NCI-H2196 (cell line): Measurements from ENCODE around the gene HSD3B7.
"Not testable (repeated sequence)": the region's sequence is repeated elsewhere in the genome, so short reads cannot be mapped to it uniquely, and the experiment has no call there.

Experiments
- DNase-seq: peaks from one replicate; lab custom pipeline; 2025; ENCODE audit not compliant: unreplicated experiment; lab: John Stamatoyannopoulos, UW

HSD3B7 gene

DNA sequence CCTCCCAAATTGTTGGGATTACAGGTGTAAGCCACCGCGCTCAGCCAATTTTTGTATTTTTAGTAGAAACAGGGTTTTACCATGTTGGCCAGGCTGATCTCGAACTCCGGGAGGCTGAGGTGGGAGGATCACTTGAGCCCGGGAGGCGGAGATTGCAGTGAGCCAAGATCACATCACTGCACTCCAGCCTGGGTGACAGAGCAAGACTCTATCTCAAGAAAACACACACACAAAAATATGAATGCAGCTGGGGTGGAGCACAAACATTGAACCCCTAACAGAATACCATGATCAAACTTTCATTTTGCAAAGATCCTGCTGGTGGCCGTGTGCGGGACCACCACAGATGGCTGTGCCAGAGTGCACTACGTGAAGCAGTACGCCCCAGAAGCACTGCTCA lies 32.7 kb downstream of the HSD3B7 start:
- not testable (repeated sequence) for DNase-seq

DNA sequence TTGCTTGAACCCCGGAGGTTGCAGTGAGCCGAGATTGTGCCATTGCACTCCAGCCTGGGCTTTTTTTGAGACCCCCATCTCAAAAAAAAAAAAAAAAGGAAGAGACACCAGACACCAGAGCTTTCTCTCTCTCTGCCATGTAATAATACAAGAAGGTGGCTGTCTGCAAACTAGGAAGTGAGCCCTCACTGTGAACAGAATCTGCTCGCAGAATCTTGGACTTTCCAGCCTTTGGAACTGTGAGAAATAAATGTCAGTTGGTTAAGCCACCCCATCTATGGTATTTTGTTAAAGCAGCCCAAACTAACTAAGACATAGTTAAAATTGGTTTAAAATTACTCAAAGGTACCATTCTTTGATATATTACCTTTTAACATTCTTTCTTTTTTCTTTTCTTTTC lies 35.5 kb downstream of the HSD3B7 start:
- no peak for DNase-seq

DNA sequence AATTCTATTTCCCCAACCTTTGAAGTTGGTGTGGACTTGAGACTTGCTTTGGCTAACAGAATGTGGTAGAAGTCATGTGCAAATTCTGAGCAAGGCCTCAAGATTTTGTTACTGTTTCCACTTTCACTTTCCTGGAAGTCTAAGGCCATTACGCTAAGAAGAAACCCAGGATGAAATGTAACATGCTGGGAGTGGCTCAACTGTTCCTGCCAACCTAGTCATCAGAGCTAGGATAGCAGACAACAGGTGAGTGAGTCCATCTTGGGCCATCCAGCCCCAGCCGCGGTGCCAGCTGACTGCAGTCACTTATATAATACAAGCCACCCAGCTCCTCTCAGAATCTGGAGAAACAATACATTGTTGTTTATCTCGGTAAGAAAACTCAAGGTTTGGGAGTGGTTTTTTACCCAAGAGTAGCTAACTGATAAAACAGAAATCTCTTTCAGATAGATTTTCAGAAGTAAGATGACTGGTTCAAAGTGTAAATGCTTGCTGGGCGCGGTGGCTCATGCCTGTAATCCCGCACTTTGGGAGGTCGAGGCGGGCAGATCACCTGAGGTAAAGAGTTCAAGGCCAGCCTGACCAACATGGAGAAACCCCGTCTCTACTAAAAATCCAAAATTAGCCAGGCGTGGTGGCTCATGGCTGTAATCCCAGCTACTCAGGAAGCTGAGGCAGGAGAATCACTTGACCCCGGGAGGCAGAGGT lies 37.7 kb downstream of the HSD3B7 start:
- no peak for DNase-seq

DNA sequence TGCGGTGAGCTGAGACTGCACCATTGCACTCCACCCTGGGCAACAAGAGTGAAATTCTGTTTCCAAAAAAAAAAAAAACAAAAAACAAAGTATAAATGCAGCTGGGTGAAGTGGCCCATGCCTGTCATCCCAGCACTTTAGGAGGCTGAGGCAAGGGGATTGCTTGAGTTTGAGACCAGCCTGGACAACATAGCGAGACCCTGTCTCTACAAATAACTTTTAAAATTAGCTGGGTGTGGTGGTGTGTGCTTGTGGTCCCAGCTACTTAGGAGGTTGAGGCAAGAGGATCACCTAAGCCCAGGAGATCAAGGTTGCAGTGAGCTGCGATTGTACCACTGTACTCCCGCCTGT lies 38.2 kb downstream of the HSD3B7 start:
- DNase-seq: no peak

DNA sequence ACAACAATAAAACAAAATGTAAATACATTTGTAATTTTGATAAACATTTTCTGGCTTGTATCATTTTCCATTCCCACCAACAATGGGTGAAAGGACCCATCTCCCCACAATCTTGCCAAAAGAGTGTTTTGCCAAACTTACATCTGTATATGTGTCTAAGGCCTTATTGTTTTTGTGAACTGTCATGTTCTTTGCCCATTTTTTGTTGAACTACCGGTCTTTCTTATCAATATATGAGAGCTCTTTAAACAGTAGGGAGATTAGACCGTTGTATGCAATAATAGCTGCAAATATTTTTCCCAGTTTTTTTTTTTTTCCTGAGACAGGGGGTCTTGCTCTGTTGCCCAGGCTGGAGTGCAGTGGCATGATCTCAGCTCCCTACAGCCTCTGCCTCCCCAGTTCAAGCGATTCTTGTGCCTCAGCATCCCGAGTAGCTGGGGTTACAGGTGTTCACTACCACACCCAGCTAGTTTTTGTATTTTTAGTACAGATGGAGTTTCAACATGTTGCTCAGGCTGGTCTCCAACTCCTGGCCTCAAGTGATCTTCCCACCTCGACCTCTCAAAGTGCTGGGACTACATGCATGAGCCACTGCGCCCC lies 38.7 kb downstream of the HSD3B7 start:
- no peak for DNase-seq

DNA sequence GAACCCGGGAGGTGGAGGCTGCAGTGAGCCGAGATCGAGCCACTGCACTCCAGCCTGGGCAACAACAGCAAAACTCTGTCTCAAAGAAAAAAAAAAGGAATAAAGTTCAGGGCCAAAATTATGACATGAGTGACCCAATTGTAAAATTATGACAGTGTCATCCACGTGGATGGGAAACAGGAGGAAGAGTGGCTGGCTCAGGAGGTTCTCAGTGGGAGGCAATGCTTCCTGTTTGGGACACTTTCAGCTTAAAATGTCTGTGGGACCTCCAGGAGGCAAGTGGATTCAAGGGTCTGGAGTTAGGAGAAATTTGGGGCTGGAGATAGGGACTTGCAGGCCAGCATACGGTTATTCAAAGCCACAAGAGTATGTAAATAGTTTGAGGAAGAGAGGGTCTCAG lies 40.3 kb downstream of the HSD3B7 start:
- no peak for DNase-seq

DNA sequence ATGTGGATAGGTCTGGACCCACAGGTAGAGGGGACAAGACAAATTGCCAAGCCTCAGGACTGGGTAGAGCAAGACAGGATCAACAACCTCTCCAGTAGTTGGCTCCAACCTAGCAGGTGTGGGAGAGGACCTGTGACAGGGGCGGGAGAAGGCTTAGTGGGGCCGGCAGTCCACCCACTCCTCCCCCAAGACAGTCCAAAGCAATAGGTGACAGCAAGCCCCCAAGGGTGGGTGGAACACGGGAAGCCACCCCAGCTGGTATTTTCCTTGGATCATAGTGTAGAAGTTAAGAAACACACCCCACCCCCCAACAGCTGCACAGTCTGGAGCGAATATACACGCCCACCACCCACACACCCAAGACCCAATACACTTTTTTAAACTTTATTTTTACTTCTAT lies 44.3 kb downstream of the HSD3B7 start:
- DNase-seq: no peak

DNA sequence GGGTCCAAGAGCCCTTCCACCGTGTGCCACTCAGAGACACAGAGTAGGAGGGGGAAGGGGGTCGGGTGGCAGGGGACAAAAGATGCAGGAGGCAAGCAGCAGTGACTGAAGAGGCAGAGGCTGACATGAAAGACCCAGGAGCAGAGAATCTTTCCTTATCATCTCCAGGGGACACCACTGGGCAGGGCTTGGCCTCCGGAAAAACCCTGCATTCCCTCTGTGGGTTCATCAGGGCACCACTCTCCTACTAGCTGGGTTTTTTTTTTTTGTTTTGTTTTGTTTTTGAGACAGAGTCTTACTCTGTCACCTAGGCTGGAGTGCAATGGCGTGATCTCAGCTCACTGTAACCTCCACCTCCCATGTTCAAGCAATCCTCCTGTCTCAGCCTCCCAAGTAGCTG lies 46.3 kb downstream of the HSD3B7 start:
- no peak for DNase-seq

DNA sequence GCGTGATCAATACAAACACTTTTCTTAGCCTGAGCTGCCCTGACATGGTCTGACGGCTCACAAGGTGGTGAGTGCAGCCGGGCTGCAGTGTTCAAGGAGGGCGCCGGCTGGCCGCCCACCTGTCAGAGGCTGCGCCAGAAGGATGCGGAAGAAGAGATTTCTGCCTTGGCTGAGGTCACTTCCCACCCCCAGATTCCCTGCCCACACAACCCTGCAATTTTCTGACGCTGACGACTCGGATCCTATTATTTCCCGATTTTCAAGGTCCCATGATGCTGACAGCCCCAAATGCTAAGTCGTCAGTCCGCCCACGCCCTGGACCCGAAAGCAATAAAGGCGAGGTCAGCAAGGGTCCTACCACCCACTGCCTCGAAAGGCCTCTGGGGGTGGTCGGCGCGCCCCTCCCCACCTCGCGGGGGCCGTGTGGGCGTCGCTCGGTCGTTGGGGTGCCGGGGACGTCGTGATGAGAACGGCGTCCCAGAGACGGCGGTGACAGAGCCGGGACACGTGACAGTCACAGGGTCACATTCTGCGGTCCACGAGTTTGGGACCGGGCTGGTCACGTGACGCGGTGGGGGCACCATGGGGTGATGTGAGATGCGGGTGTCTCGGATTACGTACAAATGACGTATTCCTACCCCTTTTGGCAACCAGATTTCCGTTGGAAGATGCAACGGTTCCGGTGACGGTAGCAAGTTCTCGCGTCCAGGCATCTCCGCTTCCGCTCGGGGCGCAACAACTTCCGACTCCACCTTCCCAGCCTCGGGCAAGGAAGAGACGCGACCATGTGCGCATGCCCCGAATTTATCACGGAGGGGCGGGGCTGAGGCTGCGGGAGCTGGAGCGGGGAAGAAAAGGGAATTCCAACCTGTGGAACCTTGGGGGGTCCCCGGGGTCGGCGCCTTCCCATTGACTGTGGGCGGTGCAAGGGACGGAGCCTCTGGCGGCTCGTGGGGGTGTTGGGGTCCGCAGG lies 48.0 kb downstream of the HSD3B7 start, which contains the start of gene STX4:
Gene STX4, plus strand, starts transcription at position 823 of the 973 bp plus-strand sequence. CDS start 248 bp downstream, outside the sequence.
- peak; percentile 97 for DNase-seq

DNA sequence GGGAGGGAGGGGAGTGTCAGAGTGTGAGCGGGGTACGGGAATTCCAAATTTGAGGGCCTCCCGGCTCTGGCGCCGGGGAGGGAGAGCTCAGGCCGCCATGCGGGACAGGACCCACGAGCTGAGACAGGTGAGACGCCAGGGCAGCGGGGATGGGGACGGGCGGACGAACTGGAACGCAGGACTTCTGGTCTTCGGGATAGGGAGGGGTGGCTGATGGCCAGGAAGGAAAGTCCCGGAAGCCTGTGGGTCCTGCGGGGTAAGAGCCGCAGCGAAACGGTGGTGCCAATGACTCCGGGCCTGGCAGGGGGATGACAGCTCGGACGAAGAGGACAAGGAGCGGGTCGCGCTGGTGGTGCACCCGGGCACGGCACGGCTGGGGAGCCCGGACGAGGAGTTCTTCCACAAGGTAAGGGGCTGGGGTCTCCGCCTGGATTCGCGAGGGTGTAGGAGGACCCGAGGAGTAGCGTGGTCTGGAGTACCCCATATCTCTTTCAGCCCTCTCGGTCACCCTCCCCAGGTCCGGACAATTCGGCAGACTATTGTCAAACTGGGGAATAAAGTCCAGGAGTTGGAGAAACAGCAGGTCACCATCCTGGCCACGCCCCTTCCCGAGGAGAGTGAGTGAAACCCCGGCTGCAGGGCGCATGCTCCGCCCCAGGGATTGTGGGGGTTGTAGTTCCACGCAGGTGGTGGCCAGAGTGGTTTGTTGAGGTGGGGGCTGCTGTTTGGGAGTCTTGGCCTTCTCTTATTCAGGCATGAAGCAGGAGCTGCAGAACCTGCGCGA lies 48.9 kb downstream of the HSD3B7 start:
- DNase-seq: peak; percentile 88

DNA sequence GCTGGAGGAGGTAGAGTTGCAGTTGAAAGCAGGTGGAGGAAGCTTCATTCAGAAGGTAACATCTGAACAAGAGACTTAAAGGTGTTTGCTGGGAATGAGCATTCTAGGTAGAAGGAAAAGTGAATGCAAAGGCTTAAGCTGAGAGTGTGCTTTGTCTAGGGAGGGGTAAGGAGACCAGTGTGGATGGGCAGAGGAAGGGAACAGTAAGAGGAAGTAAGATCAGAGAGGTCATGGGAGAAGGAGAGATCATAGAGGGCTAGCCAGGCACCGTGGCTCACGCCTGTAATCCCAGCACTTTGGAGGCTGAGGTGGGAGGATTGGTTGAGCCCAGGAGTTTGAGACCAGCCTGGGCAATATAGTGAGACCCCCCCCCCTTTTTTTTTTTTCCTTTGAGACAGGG lies 51.7 kb downstream of the HSD3B7 start:
- no peak for DNase-seq
